ENCODE results near the gene TNC. TPM values are rescaled to one million over a fixed set of nuclear protein-coding genes. Genes with fewer than 3 reads are reported as not detected.

TNC gene
- total and polyA plus RNA-seq, 2 donors (not counting 1 experiment from before 2014, with no cell fraction given): not detected

GRCh38 chr9:115138151-115138550 lies 20.2 kb upstream of the TNC start:
- H3K27me3 Mint-ChIP-seq: peaks cover 37% of the 10 kb centered on the region
- DNase-seq: no peak
- H3K4me3 Mint-ChIP-seq: no peak overlapping the region
- no peaks in the 10 kb centered on the region for H3K9me3 Mint-ChIP-seq (ENCODE audit: insufficient read depth)
- Histone ChIP-seq H3K9me3 (ENCODE audit: control extremely low read depth in 1 of 3, control insufficient read depth in 2 of 3, insufficient read depth in 1 of 3, low read length in 2 of 3) (peaks cover 0 to 1% (median 0%) of the 10 kb centered on the region in 3 donors), H4K20me1 (ENCODE audit: control insufficient read depth, insufficient read depth, low read length, poor library complexity, severe bottlenecking) (no peaks in the 10 kb centered on the region), H2AFZ (ENCODE audit: insufficient read depth, low read depth, low read length, poor library complexity, severe bottlenecking) (no peak overlapping the region), H3K9ac (ENCODE audit: low read length) (no peak overlapping the region), H3K4me2 (replicated peaks; ENCODE audit: low read depth, low read length, poor library complexity, severe bottlenecking) (no peak overlapping the region), H3K36me3 (replicated peaks in 1 of 2; ENCODE audit: control extremely low read depth in 1 of 2, control insufficient read depth in 1 of 2, extremely low read depth in 1 of 2, insufficient read depth in 2 of 2, low read length in 1 of 2) (no peaks in the 10 kb centered on the region), H3K79me2 (ENCODE audit: control insufficient read depth, insufficient read depth, low read length) (no peaks in the 10 kb centered on the region), H3K27me3 (replicated peaks in 1 of 4; ENCODE audit: control extremely low read depth in 1 of 4, control insufficient read depth in 3 of 4, insufficient read depth in 4 of 4, low read length in 3 of 4) (no peaks in the 10 kb centered on the region), H3K27ac (ENCODE audit: low read length in 2 of 2) (no peak overlapping the region), H3K4me1 (ENCODE audit: control insufficient read depth in 2 of 2, insufficient read depth in 2 of 2, low read length in 2 of 2) (no peaks in the 10 kb centered on the region), H3K4me3 (ENCODE audit: control extremely low read depth in 1 of 5, extremely low read depth in 1 of 5, insufficient read depth in 1 of 5, low read depth in 2 of 5, low read length in 4 of 5) (no peak overlapping the region)
- CTCF ChIA-PET: no interaction called here
- intact Hi-C loops (cut with micrococcal nuclease): no loop called here
- 100% methylated on average over 1 of the region's 2 CpGs for WGBS (ENCODE audit: insufficient coverage)
- no peaks in the 10 kb centered on the region for H3K4me1 Mint-ChIP-seq
- POLR2A ChIA-PET: no interaction called here
- ATAC-seq (ENCODE audit: low read depth): no peak
- TF ChIP-seq CTCF (IDR thresholded peaks at IDR 0.05): no peak
- TF ChIP-seq EZH2 (IDR thresholded peaks at IDR 0.05; ENCODE audit: borderline replicate concordance, insufficient read depth, low read depth, low read length, poor library complexity, severe bottlenecking): no peak
- no peak overlapping the region for H3K27ac Mint-ChIP-seq

GRCh38 chr9:115137526-115137925 lies 19.6 kb upstream of the TNC start:
- CTCF ChIA-PET: no interaction called here
- Mint-ChIP-seq H3K27me3 (peaks cover 33% of the 10 kb centered on the region), H3K9me3 (ENCODE audit: insufficient read depth) (no peaks in the 10 kb centered on the region), H3K4me3 (no peak overlapping the region), H3K27ac (no peak overlapping the region), H3K4me1 (no peaks in the 10 kb centered on the region)
- Histone ChIP-seq H3K79me2 (ENCODE audit: control insufficient read depth, insufficient read depth, low read length) (no peaks in the 10 kb centered on the region), H3K9me3 (ENCODE audit: control extremely low read depth in 1 of 3, control insufficient read depth in 2 of 3, insufficient read depth in 1 of 3, low read length in 2 of 3) (peaks cover 0 to 1% (median 0%) of the 10 kb centered on the region in 3 donors), H3K36me3 (replicated peaks in 1 of 2; ENCODE audit: control extremely low read depth in 1 of 2, control insufficient read depth in 1 of 2, extremely low read depth in 1 of 2, insufficient read depth in 2 of 2, low read length in 1 of 2) (no peaks in the 10 kb centered on the region), H2AFZ (ENCODE audit: insufficient read depth, low read depth, low read length, poor library complexity, severe bottlenecking) (no peak overlapping the region), H4K20me1 (ENCODE audit: control insufficient read depth, insufficient read depth, low read length, poor library complexity, severe bottlenecking) (no peaks in the 10 kb centered on the region), H3K4me1 (ENCODE audit: control insufficient read depth in 2 of 2, insufficient read depth in 2 of 2, low read length in 2 of 2) (no peaks in the 10 kb centered on the region), H3K27ac (ENCODE audit: low read length in 2 of 2) (no peak overlapping the region), H3K4me3 (ENCODE audit: control extremely low read depth in 1 of 5, extremely low read depth in 1 of 5, insufficient read depth in 1 of 5, low read depth in 2 of 5, low read length in 4 of 5) (no peak overlapping the region), H3K27me3 (replicated peaks in 1 of 4; ENCODE audit: control extremely low read depth in 1 of 4, control insufficient read depth in 3 of 4, insufficient read depth in 4 of 4, low read length in 3 of 4) (peaks cover 0 to under 1% (median 0%) of the 10 kb centered on the region in 4 experiments), H3K4me2 (replicated peaks; ENCODE audit: low read depth, low read length, poor library complexity, severe bottlenecking) (no peak overlapping the region), H3K9ac (ENCODE audit: low read length) (no peak overlapping the region)
- TF ChIP-seq CTCF (IDR thresholded peaks at IDR 0.05) (no peak), EZH2 (IDR thresholded peaks at IDR 0.05; ENCODE audit: borderline replicate concordance, insufficient read depth, low read depth, low read length, poor library complexity, severe bottlenecking) (no peak)
- POLR2A ChIA-PET: no interaction called here
- 75% methylated on average over 2 of the region's 2 CpGs for WGBS (ENCODE audit: insufficient coverage)
- intact Hi-C loops (cut with micrococcal nuclease): no loop called here
- ATAC-seq (ENCODE audit: low read depth) (no peak), DNase-seq (no peak)

Data from B cell (primary cell).